Endodermal cell (in vitro differentiated cells): ENCODE results near the gene PRKCE. TPM values are rescaled to one million over a fixed set of nuclear protein-coding genes. Genes with fewer than 3 reads are reported as not detected.

Experiments used
- DNase-seq: peaks from one replicate; pipeline ENCODE4 v3.0.0-alpha.2; 2017
- H3K27ac ChIP-seq: 2 replicates; pipeline ENCODE4 v1.5.1; 2013; ENCODE audit warnings: mild to moderate bottlenecking, low read depth, low read length, moderate library complexity
- H3K27me3 ChIP-seq: 2 replicates; pipeline ENCODE4 v1.6.1; 2013; ENCODE audit warnings: mild to moderate bottlenecking, low read length, moderate library complexity; ENCODE audit not compliant: insufficient read depth, control insufficient read depth, poor library complexity, severe bottlenecking
- H3K36me3 ChIP-seq: 2 replicates; pipeline ENCODE4 v1.7.0; 2013; ENCODE audit warnings: mild to moderate bottlenecking, low read length, moderate library complexity; ENCODE audit not compliant: control insufficient read depth, insufficient read depth
- H3K4me1 ChIP-seq: one replicate; pipeline ENCODE4 v1.7.0; 2013; ENCODE audit warnings: low read length; ENCODE audit not compliant: control insufficient read depth, insufficient read depth
- H3K4me3 ChIP-seq: 2 replicates; pipeline ENCODE4 v1.5.1; 2013; ENCODE audit warnings: mild to moderate bottlenecking, low read length, moderate library complexity
- H3K9ac ChIP-seq: 2 replicates; pipeline ENCODE4 v1.6.1; 2013; ENCODE audit warnings: mild to moderate bottlenecking, low read length, moderate library complexity; ENCODE audit not compliant: poor library complexity, severe bottlenecking; ENCODE audit errors: extremely low read depth
- H3K9me3 ChIP-seq: 2 replicates; pipeline ENCODE4 v1.6.1; 2013; ENCODE audit warnings: mild to moderate bottlenecking, low read length, moderate library complexity; ENCODE audit not compliant: control insufficient read depth
- H3K27ac Mint-ChIP-seq: 2 replicates; pipeline ENCODE4 v1.8.0; 2020; ENCODE audit warnings: mixed read lengths
- H3K27me3 Mint-ChIP-seq: 2 replicates; pipeline ENCODE4 v1.8.0; 2021; ENCODE audit warnings: mild to moderate bottlenecking, mixed read lengths; ENCODE audit not compliant: insufficient read depth
- H3K36me3 Mint-ChIP-seq: 2 replicates; pipeline ENCODE4 v1.8.0; 2020; ENCODE audit warnings: low read depth, mixed read lengths
- H3K4me1 Mint-ChIP-seq: 2 replicates; pipeline ENCODE4 v1.8.0; 2020; ENCODE audit warnings: mixed read lengths
- H3K4me3 Mint-ChIP-seq: 2 replicates; pipeline ENCODE4 v1.8.0; 2020; ENCODE audit warnings: mild to moderate bottlenecking, moderate library complexity, mixed read lengths
- H3K9me3 Mint-ChIP-seq: 2 replicates; pipeline ENCODE4 v1.8.0; 2020; ENCODE audit warnings: mild to moderate bottlenecking, mixed read lengths
- WGBS, 2 experiments: methylation state at CpG; one replicate each; pipeline versions ENCODE4 v1.1.5 to v1.1.7; 2013; ENCODE audit warnings: missing lambda C conversion rate in 2 of 2, mixed read lengths in 1 of 2; ENCODE audit not compliant: insufficient coverage in 1 of 2, insufficient read length in 1 of 2; 5-methylcytosine and 5-hydroxymethylcytosine counted together
- total RNA-seq, 2 donors: library from RNA; stranded (reverse); fragmentation: NEBNext Ultra II Directional in 1 of 2; extraction: Animal tissue kit (Norgen Biotek cat#: 25700) in 1 of 2; gene quantifications; 2 replicates in 1 of 2; 3 replicates in 1 of 2; pipeline ENCODE4 v1.2.1, GENCODE V29; 2021
- TF ChIP-seq, protein P1 (sequence below): fragments of 200-600 bp; sonication (generic); conservative IDR thresholded peaks from 2 replicates; pipeline ENCODE4 v1.5.0; 2021; ENCODE audit warnings: antibody characterized with exemption, mild to moderate bottlenecking

PRKCE gene
- total RNA-seq, 2 donors from 2014 or later: 1.4 to 1.7 TPM

DNA sequence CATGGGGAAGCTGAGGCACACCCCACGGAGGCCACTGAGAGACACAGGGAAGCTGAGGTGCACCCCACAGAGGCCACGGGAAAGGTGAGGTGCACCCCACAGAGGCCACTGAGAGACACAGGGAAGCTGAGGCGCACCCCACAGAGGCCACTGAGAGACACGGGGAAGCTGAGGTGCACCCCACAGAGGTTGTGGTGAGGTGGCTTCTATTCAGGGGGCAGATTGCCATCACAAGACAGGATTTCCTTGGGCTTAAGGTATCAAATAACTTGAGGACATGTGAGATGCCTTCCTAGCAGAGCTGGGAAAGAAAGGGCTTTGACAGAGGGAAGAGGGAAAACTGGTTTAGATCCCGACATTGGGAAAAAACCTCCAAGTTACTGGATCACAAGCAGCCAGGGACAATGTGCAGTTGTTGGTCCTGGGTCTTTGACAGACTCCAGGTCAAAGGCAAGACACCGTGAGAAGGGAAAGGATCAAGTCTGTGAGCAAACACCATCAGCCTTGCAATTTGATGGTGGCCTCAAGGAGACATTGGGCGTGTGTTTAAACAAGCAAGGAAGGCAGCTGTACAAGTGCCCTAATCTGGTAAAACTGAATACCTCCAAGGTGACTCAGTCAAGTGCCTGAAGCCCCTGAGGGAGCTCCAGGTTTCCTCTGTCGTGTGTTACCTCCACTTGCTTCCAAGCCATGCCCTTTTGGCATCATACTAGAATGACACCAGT is 512.5 kb downstream of the PRKCE start:
- H3K27ac ChIP-seq: no peak overlapping the region
- no peaks in the 10 kb centered on the region for H3K9me3 ChIP-seq
- no peak overlapping the region for H3K9ac ChIP-seq
- 82 to 83% methylated on average over 7 to 8 of the region's 8 CpGs for whole genome bisulfite sequencing, 2 experiments
- H3K4me3 Mint-ChIP-seq: no peak overlapping the region
- H3K9me3 Mint-ChIP-seq: no peaks in the 10 kb centered on the region
- peaks cover 19% of the 10 kb centered on the region for H3K27me3 ChIP-seq
- no peaks in the 10 kb centered on the region for H3K36me3 ChIP-seq
- H3K27ac Mint-ChIP-seq: no peak overlapping the region
- H3K4me1 Mint-ChIP-seq: peaks cover 15% of the 10 kb centered on the region
- no peak overlapping the region for H3K4me3 ChIP-seq
- TF ChIP-seq, protein P1, sequence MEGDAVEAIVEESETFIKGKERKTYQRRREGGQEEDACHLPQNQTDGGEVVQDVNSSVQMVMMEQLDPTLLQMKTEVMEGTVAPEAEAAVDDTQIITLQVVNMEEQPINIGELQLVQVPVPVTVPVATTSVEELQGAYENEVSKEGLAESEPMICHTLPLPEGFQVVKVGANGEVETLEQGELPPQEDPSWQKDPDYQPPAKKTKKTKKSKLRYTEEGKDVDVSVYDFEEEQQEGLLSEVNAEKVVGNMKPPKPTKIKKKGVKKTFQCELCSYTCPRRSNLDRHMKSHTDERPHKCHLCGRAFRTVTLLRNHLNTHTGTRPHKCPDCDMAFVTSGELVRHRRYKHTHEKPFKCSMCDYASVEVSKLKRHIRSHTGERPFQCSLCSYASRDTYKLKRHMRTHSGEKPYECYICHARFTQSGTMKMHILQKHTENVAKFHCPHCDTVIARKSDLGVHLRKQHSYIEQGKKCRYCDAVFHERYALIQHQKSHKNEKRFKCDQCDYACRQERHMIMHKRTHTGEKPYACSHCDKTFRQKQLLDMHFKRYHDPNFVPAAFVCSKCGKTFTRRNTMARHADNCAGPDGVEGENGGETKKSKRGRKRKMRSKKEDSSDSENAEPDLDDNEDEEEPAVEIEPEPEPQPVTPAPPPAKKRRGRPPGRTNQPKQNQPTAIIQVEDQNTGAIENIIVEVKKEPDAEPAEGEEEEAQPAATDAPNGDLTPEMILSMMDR: no peak
- H3K27me3 Mint-ChIP-seq: peaks cover 55% of the 10 kb centered on the region
- peaks cover 8% of the 10 kb centered on the region for H3K4me1 ChIP-seq
- H3K36me3 Mint-ChIP-seq: no peaks in the 10 kb centered on the region
- peak; percentile 12 for DNase-seq

DNA sequence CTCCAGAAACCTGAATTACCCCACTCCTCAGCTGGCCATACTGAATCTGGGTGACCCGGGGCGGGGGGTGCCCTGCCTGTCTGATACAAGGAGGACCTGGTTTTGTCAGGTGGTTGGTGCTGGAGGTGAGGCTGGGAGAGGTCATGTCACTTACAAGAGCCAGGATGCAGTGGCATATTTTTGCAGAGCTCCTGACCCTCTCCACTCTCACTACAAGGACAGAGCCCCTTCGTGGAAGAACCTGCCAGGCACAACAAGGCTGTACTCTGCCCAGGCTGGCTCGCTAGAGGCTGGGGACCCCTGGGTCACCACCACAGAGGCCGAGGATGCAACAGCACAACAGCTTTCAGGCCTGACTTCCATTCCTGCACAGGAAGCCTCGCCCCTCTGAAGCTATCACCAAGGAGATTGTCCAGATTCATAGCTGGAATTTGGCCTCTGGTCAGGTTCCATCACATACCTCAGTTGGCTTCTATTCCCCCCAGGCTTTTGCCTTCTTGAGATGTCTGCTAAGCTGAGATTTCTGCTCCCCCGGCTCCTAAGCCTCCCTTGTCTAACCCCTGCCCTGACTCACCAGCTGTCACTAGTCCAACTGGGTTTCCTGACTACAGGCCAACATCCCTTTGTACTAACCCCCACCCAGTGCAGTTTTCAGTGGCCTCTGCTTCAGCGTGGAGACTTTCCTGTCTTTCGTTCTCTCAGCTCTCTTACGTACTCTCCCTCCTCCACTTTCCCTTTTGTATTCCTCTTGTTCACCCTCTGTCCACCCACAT is 513.2 kb downstream of the PRKCE start:
- TF ChIP-seq, protein P1: no peak
- no peak overlapping the region for H3K27ac Mint-ChIP-seq
- no peak overlapping the region for H3K9ac ChIP-seq

DNA sequence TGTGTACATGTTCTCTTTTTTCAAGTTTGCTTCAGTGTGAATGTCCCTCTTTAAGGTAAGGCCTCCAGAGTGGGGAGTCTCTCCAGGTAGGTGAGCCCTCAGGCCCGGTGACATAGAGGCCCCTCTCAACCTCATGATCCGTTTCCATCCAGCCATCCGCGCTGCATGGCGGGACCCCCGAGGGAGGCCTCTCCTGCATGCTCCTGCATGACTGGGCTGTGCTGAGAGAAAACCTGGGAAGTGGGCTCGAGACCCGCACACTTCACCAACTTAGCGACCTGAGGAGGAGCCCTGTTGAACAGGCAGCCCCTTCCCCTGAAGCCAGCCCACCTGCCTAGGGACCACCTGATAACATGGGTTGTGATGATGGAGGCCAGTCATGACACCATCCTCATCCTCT is 514.4 kb downstream of the PRKCE start:
- H3K36me3 ChIP-seq: no peaks in the 10 kb centered on the region
- H3K4me3 ChIP-seq: no peak overlapping the region
- WGBS, 2 experiments: 89 to 97% methylated on average over 6 to 9 of the region's 9 CpGs
- H3K9ac ChIP-seq: no peak overlapping the region
- H3K27me3 Mint-ChIP-seq: peaks cover 46% of the 10 kb centered on the region
- H3K9me3 Mint-ChIP-seq: no peaks in the 10 kb centered on the region
- no peak overlapping the region for H3K4me3 Mint-ChIP-seq
- no peak for DNase-seq
- no peaks in the 10 kb centered on the region for H3K9me3 ChIP-seq
- H3K27ac Mint-ChIP-seq: no peak overlapping the region
- peaks cover 15% of the 10 kb centered on the region for H3K4me1 ChIP-seq
- H3K36me3 Mint-ChIP-seq: no peaks in the 10 kb centered on the region
- peaks cover 18% of the 10 kb centered on the region for H3K4me1 Mint-ChIP-seq
- TF ChIP-seq, protein P1: no peak
- H3K27me3 ChIP-seq: peaks cover 19% of the 10 kb centered on the region
- no peak overlapping the region for H3K27ac ChIP-seq

More for the DNA sequence above, 513.2 kb downstream of the PRKCE start:
- H3K27ac ChIP-seq: no peak overlapping the region
- DNase-seq: no peak
- peaks cover 19% of the 10 kb centered on the region for H3K27me3 ChIP-seq
- no peaks in the 10 kb centered on the region for H3K9me3 ChIP-seq
- Mint-ChIP-seq H3K4me1 (peaks cover 23% of the 10 kb centered on the region), H3K9me3 (no peaks in the 10 kb centered on the region), H3K27me3 (peaks cover 48% of the 10 kb centered on the region), H3K36me3 (no peaks in the 10 kb centered on the region), H3K4me3 (no peak overlapping the region)
- no peak overlapping the region for H3K4me3 ChIP-seq
- peaks cover 15% of the 10 kb centered on the region for H3K4me1 ChIP-seq
- WGBS, 2 experiments: 65 to 90% methylated on average over 7 to 10 of the region's 10 CpGs
- H3K36me3 ChIP-seq: no peaks in the 10 kb centered on the region
